ENCODE results near the gene HEMK1. TPM values are rescaled to one million over a fixed set of nuclear protein-coding genes. Genes with fewer than 3 reads are reported as not detected.

The HEMK1 gene
- total and polyA plus RNA-seq, 4 donors, result 3.7 to 9.5 (median 8.9) TPM

DNA sequence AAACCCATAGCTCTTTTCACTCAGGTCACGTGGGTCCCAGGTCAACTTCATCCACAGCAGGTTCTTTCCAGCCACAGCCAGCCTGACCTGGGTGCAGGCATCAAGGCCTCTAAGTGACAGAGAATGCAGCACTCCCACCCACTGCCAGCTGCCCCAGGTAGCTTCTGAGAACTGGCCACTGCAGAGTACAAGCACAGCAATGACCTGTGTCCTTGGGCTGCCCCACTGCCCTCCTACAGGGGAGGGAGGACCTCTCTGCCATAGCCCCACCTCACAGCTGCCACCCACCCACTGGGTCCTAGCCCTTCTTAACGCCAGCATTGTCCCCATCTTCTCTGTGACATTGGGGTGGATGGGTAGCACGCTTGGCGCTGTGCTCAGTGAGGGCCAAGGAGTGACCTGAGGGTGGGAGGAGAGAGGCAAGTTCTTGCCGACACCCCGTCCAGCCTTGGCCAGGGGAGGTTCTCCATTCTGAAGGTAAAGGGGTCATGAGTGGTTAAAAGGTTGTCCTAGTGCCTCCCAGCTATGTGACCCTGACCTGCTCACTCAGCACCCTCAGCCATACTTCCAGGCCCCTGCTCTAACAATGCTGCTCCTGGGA is 29.9 kb downstream of the HEMK1 start:
- Histone ChIP-seq H3K4me1 (ENCODE audit: control insufficient read depth in 4 of 4, insufficient read depth in 4 of 4, low read length in 3 of 4) (peaks cover 24 to 58% (median 44%) of the 10 kb centered on the region in 4 donors), H3K27ac (ENCODE audit: low read depth in 1 of 2, low read length in 2 of 2) (peak overlapping the region; percentile 94 to 98), H3K36me3 (ENCODE audit: control insufficient read depth in 4 of 4, insufficient read depth in 3 of 4, low read depth in 1 of 4, low read length in 3 of 4) (peaks cover 0 to 2% (median 0%) of the 10 kb centered on the region in 4 donors), H3K9ac (ENCODE audit: low read depth in 1 of 2, low read length in 2 of 2) (no peak overlapping the region), H3K4me3 (ENCODE audit: low read depth in 1 of 3, low read length in 3 of 3) (no peak overlapping the region), H3K27me3 (ENCODE audit: control insufficient read depth in 4 of 4, insufficient read depth in 4 of 4, low read length in 3 of 4) (no peaks in the 10 kb centered on the region), H3K9me3 (ENCODE audit: control insufficient read depth in 4 of 4, low read length in 3 of 4) (no peaks in the 10 kb centered on the region)
- TF ChIP-seq RXRA (IDR thresholded peaks at IDR 0.05) (peak; percentile 3 to 35), HNF4A (conservative IDR thresholded peaks at IDR 0.05) (no peak)
- DNase-seq (ENCODE audit: low spot score), result no peak
- WGBS, result 82% methylated on average over 6 of the region's 6 CpGs

DNA sequence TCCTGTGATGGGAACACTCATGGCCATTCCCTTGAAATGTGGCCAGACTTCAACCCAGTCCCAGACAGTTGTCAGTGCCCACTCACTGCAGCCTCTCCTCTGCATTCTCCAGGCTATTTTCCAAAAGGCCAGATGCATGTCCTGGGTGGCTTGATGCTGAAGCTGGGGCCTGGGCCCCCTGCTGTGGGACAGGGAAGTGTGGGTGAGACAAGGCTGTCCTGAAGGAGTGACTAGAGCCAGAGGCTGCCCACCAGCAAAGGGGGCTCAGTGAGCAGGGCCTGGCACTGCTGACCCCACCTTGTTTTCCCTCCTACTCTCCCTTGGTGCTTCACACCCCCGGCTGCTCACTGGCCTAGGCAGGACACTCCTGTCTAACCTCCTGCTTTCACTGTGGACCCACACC is 30.4 kb downstream of the HEMK1 start:
- H3K9me3 ChIP-seq (ENCODE audit: control insufficient read depth in 4 of 4, low read length in 3 of 4), result no peaks in the 10 kb centered on the region
- TF ChIP-seq RXRA (IDR thresholded peaks at IDR 0.05) (no peak), GABPA (IDR thresholded peaks at IDR 0.05 in 1 of 2, conservative IDR thresholded peaks at IDR 0.05 in 1 of 2) (no peak), FOXA1 (IDR thresholded peaks at IDR 0.05) (no peak), CTCF (IDR thresholded peaks at IDR 0.05; ENCODE audit: low read depth, low read length, missing input control) (no peak), YY1 (IDR thresholded peaks at IDR 0.05) (peak; percentile 12), TAF1 (conservative IDR thresholded peaks at IDR 0.05) (no peak), EGR1 (IDR thresholded peaks at IDR 0.05; ENCODE audit: low read depth in 2 of 2) (no peak)
- TF ChIP-seq, protein P1, sequence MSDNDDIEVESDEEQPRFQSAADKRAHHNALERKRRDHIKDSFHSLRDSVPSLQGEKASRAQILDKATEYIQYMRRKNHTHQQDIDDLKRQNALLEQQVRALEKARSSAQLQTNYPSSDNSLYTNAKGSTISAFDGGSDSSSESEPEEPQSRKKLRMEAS (IDR thresholded peaks at IDR 0.05), result no peak
- 39% methylated on average over 1 of the region's 1 CpG for WGBS
- H3K27me3 ChIP-seq (ENCODE audit: control insufficient read depth in 4 of 4, insufficient read depth in 4 of 4, low read length in 3 of 4), result no peaks in the 10 kb centered on the region
- DNase-seq (ENCODE audit: low spot score), result no peak
- no peak overlapping the region for H3K4me3 ChIP-seq (ENCODE audit: low read depth in 1 of 3, low read length in 3 of 3)
- H3K4me1 ChIP-seq (ENCODE audit: control insufficient read depth in 4 of 4, insufficient read depth in 4 of 4, low read length in 3 of 4), result peaks cover 24 to 61% (median 45%) of the 10 kb centered on the region in 4 donors
- peak overlapping the region; percentile 94 to 98 for H3K27ac ChIP-seq (ENCODE audit: low read depth in 1 of 2, low read length in 2 of 2)
- peaks cover 0 to 2% (median 0%) of the 10 kb centered on the region in 4 donors for H3K36me3 ChIP-seq (ENCODE audit: control insufficient read depth in 4 of 4, insufficient read depth in 3 of 4, low read depth in 1 of 4, low read length in 3 of 4)
- no peak overlapping the region for H3K9ac ChIP-seq (ENCODE audit: low read depth in 1 of 2, low read length in 2 of 2)

DNA sequence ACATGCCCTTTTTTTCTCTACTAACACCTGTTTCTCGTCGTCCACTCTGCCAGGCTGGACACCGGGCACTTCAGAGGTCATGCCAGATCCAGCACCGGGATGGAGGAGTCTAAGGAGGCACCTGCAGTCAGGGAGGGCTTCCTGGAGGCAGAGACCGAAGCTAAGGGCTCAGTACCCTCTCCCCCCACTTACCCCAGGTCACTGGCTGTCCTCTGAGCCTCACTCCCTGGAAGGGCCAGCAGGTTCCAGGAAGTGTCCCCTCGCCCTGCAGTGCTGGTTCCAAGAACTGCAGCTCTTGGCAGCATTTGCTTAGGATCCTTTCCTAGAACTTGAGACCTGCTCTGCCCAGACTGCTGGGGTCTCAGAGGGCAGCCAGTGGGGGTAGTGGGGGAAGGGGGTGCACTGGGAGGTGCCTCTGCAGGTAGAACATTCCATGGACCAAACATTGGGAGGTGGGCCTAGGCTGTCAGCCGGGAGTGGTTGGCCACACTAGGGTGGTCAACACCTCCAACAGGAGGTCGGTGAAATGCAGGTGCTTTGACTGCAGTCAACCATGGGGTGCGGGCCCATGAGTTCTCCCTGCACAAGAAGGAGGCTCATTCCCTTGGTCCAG is 30.9 kb downstream of the HEMK1 start:
- Histone ChIP-seq H3K36me3 (ENCODE audit: control insufficient read depth in 4 of 4, insufficient read depth in 3 of 4, low read depth in 1 of 4, low read length in 3 of 4) (peaks cover 0 to 2% (median 0%) of the 10 kb centered on the region in 4 donors), H3K9ac (ENCODE audit: low read depth in 1 of 2, low read length in 2 of 2) (no peak overlapping the region), H3K27me3 (ENCODE audit: control insufficient read depth in 4 of 4, insufficient read depth in 4 of 4, low read length in 3 of 4) (no peaks in the 10 kb centered on the region), H3K27ac (ENCODE audit: low read depth in 1 of 2, low read length in 2 of 2) (peak overlapping the region; percentile 94 to 98), H3K9me3 (ENCODE audit: control insufficient read depth in 4 of 4, low read length in 3 of 4) (no peaks in the 10 kb centered on the region), H3K4me1 (ENCODE audit: control insufficient read depth in 4 of 4, insufficient read depth in 4 of 4, low read length in 3 of 4) (peaks cover 24 to 64% (median 50%) of the 10 kb centered on the region in 4 donors), H3K4me3 (ENCODE audit: low read depth in 1 of 3, low read length in 3 of 3) (no peak overlapping the region)
- 42% methylated on average over 9 of the region's 9 CpGs for WGBS
- TF ChIP-seq, protein P1 (IDR thresholded peaks at IDR 0.05), result peak; percentile 28
- TF ChIP-seq FOXA2 (IDR thresholded peaks at IDR 0.05) (no peak), RXRA (IDR thresholded peaks at IDR 0.05) (peak in 1 of 2 donors; percentile 38), YY1 (IDR thresholded peaks at IDR 0.05) (peak; percentile 7), HNF4A (conservative IDR thresholded peaks at IDR 0.05) (peak in 1 of 2 donors; percentile 38), SP1 (IDR thresholded peaks at IDR 0.05) (peak; percentile 5), JUND (IDR thresholded peaks at IDR 0.05) (no peak)
- no peak for DNase-seq (ENCODE audit: low spot score)

Measured in liver (tissue), 9 donors.